Prostate gland (tissue), 2 donors: ENCODE data around the gene KCTD8. TPM values are rescaled to one million over a fixed set of nuclear protein-coding genes. Genes with fewer than 3 reads are reported as not detected.

Experiments
- DNase-seq: peaks from one replicate; pipeline ENCODE4 v3.0.0-alpha.2; 2019; ENCODE audit warnings: low spot score
- H3K27ac ChIP-seq, 2 donors: fragments of 200-600 bp; sonication (generic); 2 replicates each; pipeline ENCODE4 v1.5.1; 2017 to 2019
- H3K27me3 ChIP-seq: fragments of 200-600 bp; sonication (generic); replicated peaks from 2 replicates; pipeline ENCODE4 v1.5.1; 2019; ENCODE audit not compliant: insufficient read depth
- H3K36me3 ChIP-seq, 2 donors: fragments of 200-600 bp; sonication (generic); 1 replicate in 1 of 2; 2 replicates in 1 of 2; pipeline versions ENCODE4 v1.5.1 to v1.8.1; 2017 to 2019
- H3K4me1 ChIP-seq: fragments of 200-600 bp; sonication (generic); replicated peaks from 2 replicates; pipeline ENCODE4 v1.5.1; 2019
- H3K4me3 ChIP-seq, 2 donors: fragments of 200-600 bp; sonication (generic); 2 replicates each; pipeline ENCODE4 v1.5.1; 2017 to 2019
- H3K9me3 ChIP-seq: fragments of 200-600 bp; sonication (generic); 2 replicates; pipeline ENCODE4 v1.5.1; 2017
- POLR2A ChIP-seq: fragments of 450-650 bp; IDR thresholded peaks from one replicate; pipeline ENCODE4 v1.6.1; 2016; ENCODE audit warnings: antibody characterized with exemption, mild to moderate bottlenecking
- POLR2AphosphoS5 ChIP-seq: sonication (generic); formaldehyde crosslinking; IDR thresholded peaks from one replicate; pipeline ENCODE4 v1.6.1; 2017; ENCODE audit warnings: antibody characterized with exemption
- WGBS: methylation state at CpG from one replicate; pipeline ENCODE4 v1.1.5; 2018; 5-methylcytosine and 5-hydroxymethylcytosine counted together
- intact Hi-C: fragments of 100-400 bp; cut with DNase I; formaldehyde crosslinking; loops from one replicate; pipeline ENCODE4 v1.14.2; 2022
- total RNA-seq, 2 donors: library from RNA; depleted of rRNA; stranded (reverse); fragments of >200 nt; gene quantifications; one replicate each; pipeline ENCODE4 v1.1.0, GENCODE V29; 2016
- TF ChIP-seq, protein P1 (sequence below), 4 experiments: fragments of 200-600 bp in 2 of 4; fragments of 450-650 bp in 2 of 4; sonication (generic) in 2 of 4; IDR thresholded peaks; 1 replicate in 3 of 4; 2 replicates in 1 of 4; pipeline ENCODE4 v1.5.1; 2016 to 2019; ENCODE audit warnings: antibody characterized with exemption in 4 of 4, mild to moderate bottlenecking in 2 of 4, moderate library complexity in 2 of 4

Gene KCTD8
- total RNA-seq, 2 donors from 2014 or later, result 0.46 to 1.9 TPM

DNA sequence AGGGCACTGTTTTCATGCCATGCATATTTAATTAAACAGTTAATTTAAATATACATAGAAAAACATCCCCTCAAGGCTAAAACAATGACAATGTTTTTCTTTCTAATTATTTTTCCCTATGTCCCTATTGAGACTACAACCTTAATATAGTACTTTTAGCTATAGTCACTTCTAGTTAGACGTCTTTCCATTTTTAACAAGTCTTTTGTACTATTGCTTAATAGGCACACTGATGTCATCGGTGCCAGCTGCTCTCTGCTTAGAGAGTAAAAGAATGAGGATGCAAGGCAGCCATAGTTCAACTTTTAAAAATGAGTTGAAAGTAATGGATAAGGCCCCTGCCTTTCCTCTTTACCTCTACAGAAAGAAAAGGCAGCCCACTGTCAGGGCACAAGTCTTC lies 191.1 kb downstream of the KCTD8 start:
- intact Hi-C loops, result no loop called here
- Histone ChIP-seq H3K27me3 (no peaks in the 10 kb centered on the region), H3K4me1 (no peaks in the 10 kb centered on the region), H3K9me3 (no peaks in the 10 kb centered on the region), H3K27ac (no peak overlapping the region), H3K4me3 (no peak overlapping the region), H3K36me3 (no peaks in the 10 kb centered on the region)
- DNase-seq, result no peak
- no peak for TF ChIP-seq POLR2AphosphoS5
- TF ChIP-seq POLR2A, result no peak
- TF ChIP-seq, protein P1, sequence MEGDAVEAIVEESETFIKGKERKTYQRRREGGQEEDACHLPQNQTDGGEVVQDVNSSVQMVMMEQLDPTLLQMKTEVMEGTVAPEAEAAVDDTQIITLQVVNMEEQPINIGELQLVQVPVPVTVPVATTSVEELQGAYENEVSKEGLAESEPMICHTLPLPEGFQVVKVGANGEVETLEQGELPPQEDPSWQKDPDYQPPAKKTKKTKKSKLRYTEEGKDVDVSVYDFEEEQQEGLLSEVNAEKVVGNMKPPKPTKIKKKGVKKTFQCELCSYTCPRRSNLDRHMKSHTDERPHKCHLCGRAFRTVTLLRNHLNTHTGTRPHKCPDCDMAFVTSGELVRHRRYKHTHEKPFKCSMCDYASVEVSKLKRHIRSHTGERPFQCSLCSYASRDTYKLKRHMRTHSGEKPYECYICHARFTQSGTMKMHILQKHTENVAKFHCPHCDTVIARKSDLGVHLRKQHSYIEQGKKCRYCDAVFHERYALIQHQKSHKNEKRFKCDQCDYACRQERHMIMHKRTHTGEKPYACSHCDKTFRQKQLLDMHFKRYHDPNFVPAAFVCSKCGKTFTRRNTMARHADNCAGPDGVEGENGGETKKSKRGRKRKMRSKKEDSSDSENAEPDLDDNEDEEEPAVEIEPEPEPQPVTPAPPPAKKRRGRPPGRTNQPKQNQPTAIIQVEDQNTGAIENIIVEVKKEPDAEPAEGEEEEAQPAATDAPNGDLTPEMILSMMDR (IDR thresholded peaks at IDR 0.05), result no peak
- WGBS, result 64% methylated on average over 2 of the region's 2 CpGs

- WGBS, result 83% methylated on average over 2 of the region's 2 CpGs
- Histone ChIP-seq H3K27ac (no peak overlapping the region), H3K9me3 (no peaks in the 10 kb centered on the region), H3K36me3 (no peaks in the 10 kb centered on the region), H3K4me3 (no peak overlapping the region), H3K27me3 (no peaks in the 10 kb centered on the region), H3K4me1 (no peaks in the 10 kb centered on the region)
- TF ChIP-seq, protein P1 (IDR thresholded peaks at IDR 0.05), result no peak
- TF ChIP-seq POLR2AphosphoS5, result no peak
- TF ChIP-seq POLR2A, result no peak
- no peak for DNase-seq
- intact Hi-C loops, result no loop called here
Measured at GRCh38 chr4:44256414-44256813, 192.2 kb downstream of the KCTD8 start.

DNA sequence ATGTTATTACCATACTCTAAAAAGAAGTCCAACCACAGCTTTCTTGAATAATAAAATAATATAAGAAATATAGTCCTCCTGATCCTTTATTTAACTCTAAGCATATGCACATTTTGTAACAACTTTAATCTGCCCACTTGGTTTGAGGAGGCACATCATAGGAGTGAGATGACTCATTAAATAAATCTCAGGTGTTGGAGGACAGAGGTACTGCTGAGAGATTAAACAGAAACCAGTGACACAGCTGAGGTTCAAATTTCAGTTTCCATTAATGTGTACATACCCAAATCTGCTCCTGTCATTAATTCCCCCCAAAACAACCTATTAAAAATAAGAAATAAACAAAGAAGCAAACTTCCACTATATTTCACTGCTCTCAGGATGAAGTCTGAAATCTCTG lies 211.0 kb downstream of the KCTD8 start:
- no peak for DNase-seq
- no peaks in the 10 kb centered on the region for H3K36me3 ChIP-seq
- H3K9me3 ChIP-seq, result no peaks in the 10 kb centered on the region
- H3K4me3 ChIP-seq, result no peak overlapping the region
- no peaks in the 10 kb centered on the region for H3K27me3 ChIP-seq
- intact Hi-C loops, result no loop called here
- no peak overlapping the region for H3K27ac ChIP-seq
- no peaks in the 10 kb centered on the region for H3K4me1 ChIP-seq
- TF ChIP-seq POLR2AphosphoS5 (no peak), POLR2A (no peak)
- TF ChIP-seq, protein P1 (IDR thresholded peaks at IDR 0.05), result no peak

DNA sequence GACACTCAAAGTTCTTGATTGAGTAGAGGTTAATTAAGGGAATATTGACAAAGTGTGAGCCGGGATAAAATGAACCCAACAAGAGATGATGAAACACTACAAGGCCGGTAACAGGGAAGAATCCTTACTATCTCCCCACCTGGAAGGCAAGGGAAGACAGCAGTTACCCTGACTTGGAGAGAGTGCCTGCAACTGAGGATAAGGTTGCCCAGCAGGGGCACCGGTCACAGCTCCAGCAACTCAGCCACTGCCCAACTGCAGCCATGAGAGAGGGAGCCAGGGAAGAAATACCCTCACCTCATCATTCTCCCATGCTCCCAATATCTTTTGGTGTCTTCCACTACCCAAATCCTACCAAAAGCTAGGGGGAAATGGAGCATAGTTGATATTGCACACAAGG lies 212.7 kb downstream of the KCTD8 start:
- no peak for TF ChIP-seq POLR2A
- intact Hi-C loops, result no loop called here
- Histone ChIP-seq H3K9me3 (no peaks in the 10 kb centered on the region), H3K4me1 (no peaks in the 10 kb centered on the region), H3K36me3 (no peaks in the 10 kb centered on the region), H3K4me3 (no peak overlapping the region), H3K27ac (no peak overlapping the region), H3K27me3 (no peaks in the 10 kb centered on the region)
- DNase-seq, result no peak
- WGBS, result 94% methylated on average over 3 of the region's 3 CpGs

DNA sequence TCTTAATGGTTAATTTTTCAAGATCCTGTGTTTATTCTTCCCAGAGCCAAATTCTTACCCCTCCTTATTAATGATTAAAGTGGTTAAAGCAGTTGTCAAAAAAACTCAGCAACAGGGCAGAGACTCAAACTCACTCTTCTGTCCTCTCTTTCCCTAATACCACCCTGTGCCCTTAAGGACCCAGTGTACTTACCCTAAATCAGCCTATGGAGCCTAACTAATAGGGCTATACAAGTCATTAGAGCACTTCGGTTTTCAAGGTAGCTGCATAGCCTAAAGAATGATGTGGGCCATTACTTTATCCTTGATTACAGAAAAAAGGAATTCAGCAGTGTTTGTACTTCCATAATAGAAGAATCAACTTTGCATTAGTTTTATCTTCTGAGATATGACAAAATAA lies 216.3 kb downstream of the KCTD8 start:
- H3K27me3 ChIP-seq, result no peaks in the 10 kb centered on the region
- intact Hi-C loops, result no loop called here
- no peaks in the 10 kb centered on the region for H3K9me3 ChIP-seq
- H3K4me3 ChIP-seq, result no peak overlapping the region
- no peak overlapping the region for H3K27ac ChIP-seq
- no peaks in the 10 kb centered on the region for H3K4me1 ChIP-seq
- DNase-seq, result no peak
- WGBS, result 41% methylated on average over 1 of the region's 1 CpG
- H3K36me3 ChIP-seq, result no peaks in the 10 kb centered on the region
- TF ChIP-seq, protein P1 (IDR thresholded peaks at IDR 0.05), result no peak
- TF ChIP-seq POLR2A (no peak), POLR2AphosphoS5 (no peak)
